ENCODE results near the gene SLC35B2.

The SLC35B2 gene

GRCh38 chr6:44257025-44257752 lies at the start of gene SLC35B2:
SLC35B2 (minus strand) TSS chr6:44257528; CDS start chr6:44257410, 118 bp downstream.
- peak in 1 of 2 donors; percentile 64 for DNase-seq (ENCODE audit: low read depth in 2 of 2)

GRCh38 chr6:44306710-44307109 lies 49.4 kb upstream of the SLC35B2 start:
- DNase-seq (ENCODE audit: low read depth in 2 of 2), result no peak

GRCh38 chr6:44305200-44305725 lies 47.9 kb upstream of the SLC35B2 start:
- DNase-seq (ENCODE audit: low read depth in 2 of 2), result no peak

- DNase-seq (ENCODE audit: low read depth in 2 of 2), result peak in 1 of 2 donors; percentile 24
Measured at GRCh38 chr6:44304282-44305199, 47.2 kb upstream of the SLC35B2 start.

- DNase-seq (ENCODE audit: low read depth in 2 of 2), result no peak
Measured at GRCh38 chr6:44303842-44304241, 46.5 kb upstream of the SLC35B2 start.

GRCh38 chr6:44302856-44303255 lies 45.5 kb upstream of the SLC35B2 start:
- DNase-seq (ENCODE audit: low read depth in 2 of 2), result no peak

GRCh38 chr6:44301782-44302564 lies 44.6 kb upstream of the SLC35B2 start:
- DNase-seq (ENCODE audit: low read depth in 2 of 2), result no peak

- DNase-seq (ENCODE audit: low read depth in 2 of 2), result no peak
Measured at GRCh38 chr6:44301106-44301505, 43.8 kb upstream of the SLC35B2 start.

GRCh38 chr6:44300292-44300823 lies 43.0 kb upstream of the SLC35B2 start:
- no peak for DNase-seq (ENCODE audit: low read depth in 2 of 2)

GRCh38 chr6:44298864-44299263 lies 41.5 kb upstream of the SLC35B2 start:
- DNase-seq (ENCODE audit: low read depth in 2 of 2), result no peak

GRCh38 chr6:44298055-44298803 lies 40.9 kb upstream of the SLC35B2 start:
- DNase-seq (ENCODE audit: low read depth in 2 of 2), result no peak

GRCh38 chr6:44297063-44298038 lies 40.0 kb upstream of the SLC35B2 start:
- DNase-seq (ENCODE audit: low read depth in 2 of 2), result peak; percentile 30 to 56

- DNase-seq (ENCODE audit: low read depth in 2 of 2), result no peak
Measured at GRCh38 chr6:44294832-44295791, 37.8 kb upstream of the SLC35B2 start.

- no peak for DNase-seq (ENCODE audit: low read depth in 2 of 2)
Measured at GRCh38 chr6:44292661-44293365, 35.5 kb upstream of the SLC35B2 start.

- DNase-seq (ENCODE audit: low read depth in 2 of 2), result no peak
Measured at GRCh38 chr6:44291841-44292240, 34.5 kb upstream of the SLC35B2 start.

- no peak for DNase-seq (ENCODE audit: low read depth in 2 of 2)
Measured at GRCh38 chr6:44289726-44290260, 32.5 kb upstream of the SLC35B2 start.

- DNase-seq (ENCODE audit: low read depth in 2 of 2), result no peak
Measured at GRCh38 chr6:44286747-44287146, 29.4 kb upstream of the SLC35B2 start.

- DNase-seq (ENCODE audit: low read depth in 2 of 2), result no peak
Measured at GRCh38 chr6:44286285-44286565, 28.9 kb upstream of the SLC35B2 start.

Measured in stimulated activated CD4-positive, alpha-beta T cell treated with anti-CD3 and anti-CD28 coated beads, Interleukin-1b, Interleukin-23, amount 100 ng/mL, for 4 hours (primary cell).